Fibroblast of skin of left quadriceps (primary cell): Measurements from ENCODE around the gene ANXA5.
A peak's percentile ranks its signal among the peaks of the same experiment; 100 is the strongest.

Experiments used
- DNase-seq, 2 experiments: peaks; one replicate each; pipeline ENCODE4 v3.0.0-alpha.2; 2013; ENCODE audit warnings: low read depth in 2 of 2

The ANXA5 gene

GRCh38 chr4:121712001-121712651 lies 15.3 kb upstream of the ANXA5 start:
- no peak for DNase-seq

- peak; percentile 95 for DNase-seq
These were observed 14.7 kb upstream of the ANXA5 start for GRCh38 chr4:121711263-121712000.

- DNase-seq: no peak
These were observed 13.1 kb upstream of the ANXA5 start for GRCh38 chr4:121709766-121710405.

GRCh38 chr4:121707344-121707743 lies 10.6 kb upstream of the ANXA5 start:
- no peak for DNase-seq

GRCh38 chr4:121706595-121707021 lies 9.8 kb upstream of the ANXA5 start:
- peak; percentile 89 for DNase-seq

GRCh38 chr4:121705521-121705920 lies 8.7 kb upstream of the ANXA5 start:
- DNase-seq: no peak

- no peak for DNase-seq
These were observed 5.4 kb upstream of the ANXA5 start for GRCh38 chr4:121702136-121702535.

- DNase-seq: no peak
These were observed 4.5 kb upstream of the ANXA5 start for GRCh38 chr4:121701263-121701662.

GRCh38 chr4:121698236-121698671 lies 1.5 kb upstream of the ANXA5 start:
- no peak for DNase-seq

GRCh38 chr4:121697564-121697963 lies 784 bp upstream of the ANXA5 start:
- DNase-seq: no peak

GRCh38 chr4:121696170-121696580 lies 605 bp downstream of the ANXA5 start:
- DNase-seq: peak; percentile 61 to 63

GRCh38 chr4:121693886-121694285 lies 2.9 kb downstream of the ANXA5 start:
- no peak for DNase-seq

GRCh38 chr4:121693450-121693849 lies 3.3 kb downstream of the ANXA5 start:
- no peak for DNase-seq

- no peak for DNase-seq
These were observed 4.5 kb downstream of the ANXA5 start for GRCh38 chr4:121692261-121692660.

GRCh38 chr4:121690001-121690400 lies 6.8 kb downstream of the ANXA5 start:
- no peak for DNase-seq

- DNase-seq: no peak
These were observed 8.1 kb downstream of the ANXA5 start for GRCh38 chr4:121688701-121689100.

GRCh38 chr4:121688261-121688660 lies 8.5 kb downstream of the ANXA5 start:
- DNase-seq: no peak

GRCh38 chr4:121686255-121686654 lies 10.5 kb downstream of the ANXA5 start:
- DNase-seq: no peak

GRCh38 chr4:121685257-121685656 lies 11.5 kb downstream of the ANXA5 start:
- no peak for DNase-seq

- DNase-seq: no peak
These were observed 12.2 kb downstream of the ANXA5 start for GRCh38 chr4:121684561-121684960.

- DNase-seq: no peak
These were observed 12.8 kb downstream of the ANXA5 start for GRCh38 chr4:121684016-121684415.

- DNase-seq: no peak
These were observed 16.2 kb downstream of the ANXA5 start for GRCh38 chr4:121680571-121680970.

GRCh38 chr4:121679951-121680350 lies 16.8 kb downstream of the ANXA5 start:
- DNase-seq: no peak
